ENCODE data around the gene RIT2.

The RIT2 gene

DNA sequence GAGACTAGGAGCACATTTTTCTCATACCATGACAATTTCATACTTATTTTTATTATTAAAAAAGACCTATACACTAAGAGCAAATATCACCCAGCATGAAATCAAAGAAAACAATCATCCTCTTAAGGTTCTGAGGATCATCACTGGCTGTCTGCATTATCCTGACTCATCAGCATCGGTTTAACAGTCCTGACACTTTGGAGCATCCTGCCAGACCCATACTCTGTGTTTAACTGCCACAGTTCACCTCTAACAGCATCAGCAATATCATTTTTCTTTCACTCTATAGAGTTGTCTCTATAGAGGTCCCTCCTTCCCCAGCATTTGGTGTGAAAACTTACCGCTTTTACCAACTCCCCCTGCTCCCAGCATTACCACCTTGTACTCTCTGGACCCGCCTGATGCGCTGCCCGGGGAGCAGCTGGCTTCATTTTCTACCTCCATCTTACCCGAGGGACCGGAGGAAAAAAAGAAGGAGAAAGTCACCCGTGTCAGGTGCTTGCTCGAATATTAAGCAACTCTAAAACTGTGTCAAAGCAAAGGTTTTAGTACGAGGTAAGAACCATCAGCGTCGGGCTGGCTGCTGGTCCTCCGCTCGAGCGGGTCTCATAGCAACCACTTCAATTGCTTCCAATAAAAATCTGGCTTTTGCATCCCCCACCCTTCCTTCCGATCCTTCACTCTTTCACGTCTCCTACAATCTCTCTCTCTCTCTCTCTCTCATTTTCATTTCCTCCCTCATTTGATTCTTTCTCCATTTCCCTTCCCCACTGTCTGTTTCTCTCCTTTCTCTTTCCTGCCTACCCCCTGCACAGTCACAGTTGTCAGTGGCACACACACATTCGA, at the start of gene RIT2:
RIT2 (minus strand) TSS at position 610 of the 846 bp plus-strand sequence.
- no peak for DNase-seq (ENCODE audit: low read depth in 2 of 3, low spot score in 1 of 3)

DNA sequence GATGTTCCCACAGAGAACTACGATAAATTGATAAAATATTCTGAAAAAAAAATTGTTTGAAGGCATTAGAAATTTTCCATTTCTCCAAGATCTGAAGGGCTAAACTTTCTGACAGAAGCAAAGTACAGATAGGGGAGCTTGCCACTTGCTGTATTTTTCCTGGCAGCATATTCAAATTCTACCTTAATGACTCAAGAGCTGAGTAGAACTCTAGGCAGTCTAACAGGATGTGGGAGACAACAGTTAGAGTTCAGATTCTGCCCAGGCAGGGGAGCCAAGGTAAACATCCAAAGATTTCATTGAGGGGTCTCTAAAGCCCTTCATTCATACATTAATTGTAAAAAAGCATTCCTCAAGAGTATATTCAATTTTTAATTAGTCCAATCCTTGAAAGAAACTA, 46.0 kb upstream of the RIT2 start:
- DNase-seq (ENCODE audit: low read depth in 2 of 3, low spot score in 1 of 3), result no peak

GRCh38 chr18:43160509-43160908, 45.0 kb upstream of the RIT2 start:
- no peak for DNase-seq (ENCODE audit: low read depth in 2 of 3, low spot score in 1 of 3)

DNA sequence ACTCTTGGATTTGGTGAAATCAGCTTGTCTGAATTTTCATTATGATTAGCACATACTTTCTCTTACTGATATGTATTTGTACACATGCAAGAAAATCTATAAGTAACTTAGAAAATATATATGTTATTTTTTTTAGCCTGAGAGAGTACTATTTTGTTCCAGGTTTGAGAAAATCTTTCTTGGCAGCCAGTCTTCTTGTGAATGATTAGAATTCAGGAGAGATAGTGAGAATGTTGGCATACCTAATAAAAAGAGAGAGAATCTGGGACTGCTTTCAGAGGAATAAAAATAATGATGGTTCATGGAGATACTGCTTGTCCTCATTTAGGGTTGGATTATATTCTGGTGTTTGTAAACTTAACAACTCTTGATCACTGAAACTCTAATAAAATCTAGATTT, 44.4 kb upstream of the RIT2 start:
- DNase-seq (ENCODE audit: low read depth in 2 of 3, low spot score in 1 of 3), result no peak

GRCh38 chr18:43159086-43159770, 43.7 kb upstream of the RIT2 start:
- DNase-seq (ENCODE audit: low read depth in 2 of 3, low spot score in 1 of 3), result no peak

DNA sequence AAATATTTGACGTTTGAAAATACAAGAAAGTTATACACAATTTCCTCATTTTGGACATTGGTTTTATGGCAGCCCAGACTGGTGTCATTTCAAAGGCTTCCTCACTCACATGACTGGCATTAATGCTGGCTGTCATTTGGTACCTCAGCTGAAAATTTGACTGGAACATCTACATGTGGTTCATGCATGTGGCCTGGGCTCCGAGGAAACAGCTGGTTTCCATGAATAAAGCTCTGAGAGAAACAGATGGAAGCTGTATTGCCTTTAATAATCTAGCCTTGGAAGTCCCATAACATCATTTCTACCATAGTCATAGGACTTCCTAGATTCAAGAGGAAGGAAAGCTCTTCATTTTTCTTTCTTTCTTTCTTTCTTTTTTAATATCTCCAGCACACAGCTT, 42.9 kb upstream of the RIT2 start:
- DNase-seq (ENCODE audit: low read depth in 2 of 3, low spot score in 1 of 3), result no peak

GRCh38 chr18:43155842-43156241, 40.4 kb upstream of the RIT2 start:
- no peak for DNase-seq (ENCODE audit: low read depth in 2 of 3, low spot score in 1 of 3)

DNA sequence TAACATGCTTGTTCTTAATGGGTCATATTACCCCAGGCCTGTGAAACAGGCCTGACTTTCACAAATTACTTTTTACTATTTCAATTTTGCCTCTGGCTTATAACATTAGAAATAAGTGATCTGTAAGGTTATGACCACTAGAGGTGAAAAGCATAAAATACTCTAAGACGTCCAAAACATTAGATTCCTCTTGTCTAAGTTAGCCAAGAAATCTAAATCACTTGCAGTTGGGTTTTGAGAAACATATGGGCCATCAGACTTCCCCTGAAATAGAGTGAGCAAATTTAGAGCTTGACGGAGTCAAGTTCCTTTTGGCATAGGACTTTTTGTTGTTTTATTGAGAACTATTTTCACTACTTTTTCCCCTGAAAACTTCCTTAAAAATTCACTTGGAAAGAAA, 32.7 kb upstream of the RIT2 start:
- DNase-seq (ENCODE audit: low read depth in 2 of 3, low spot score in 1 of 3), result no peak

GRCh38 chr18:43141208-43141607, 25.7 kb upstream of the RIT2 start:
- no peak for DNase-seq (ENCODE audit: low read depth in 2 of 3, low spot score in 1 of 3)

GRCh38 chr18:43139288-43139946, 23.9 kb upstream of the RIT2 start:
- DNase-seq (ENCODE audit: low read depth in 2 of 3, low spot score in 1 of 3), result no peak

GRCh38 chr18:43134876-43135275, 19.4 kb upstream of the RIT2 start:
- DNase-seq (ENCODE audit: low read depth in 2 of 3, low spot score in 1 of 3), result no peak

DNA sequence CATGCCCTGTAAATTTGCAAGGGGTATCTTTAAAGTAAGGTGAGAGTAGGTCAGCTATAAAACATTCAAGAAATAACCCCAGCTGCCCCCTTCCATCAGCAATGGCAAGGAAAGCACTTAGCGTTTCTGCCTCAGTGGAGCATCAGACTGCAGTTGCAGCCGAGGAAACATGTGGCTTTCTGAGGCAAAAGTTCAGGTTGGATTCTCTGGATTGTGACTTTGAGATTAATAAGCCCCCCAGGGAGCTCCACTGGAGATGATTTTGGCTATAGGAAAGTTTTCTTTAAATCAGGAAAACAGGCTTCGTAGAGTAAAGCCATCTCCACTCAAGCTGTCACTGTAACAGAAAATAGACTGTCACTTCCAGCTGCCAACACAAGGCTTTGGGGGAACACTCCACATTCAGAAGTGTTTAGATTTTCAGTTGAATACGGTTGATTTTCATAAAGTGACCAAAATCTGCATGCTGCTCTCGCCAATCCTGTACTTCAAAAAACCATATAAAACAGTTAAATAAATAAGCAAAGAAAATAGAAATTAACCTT, 15.3 kb upstream of the RIT2 start:
- no peak for DNase-seq (ENCODE audit: low read depth in 2 of 3, low spot score in 1 of 3)

DNA sequence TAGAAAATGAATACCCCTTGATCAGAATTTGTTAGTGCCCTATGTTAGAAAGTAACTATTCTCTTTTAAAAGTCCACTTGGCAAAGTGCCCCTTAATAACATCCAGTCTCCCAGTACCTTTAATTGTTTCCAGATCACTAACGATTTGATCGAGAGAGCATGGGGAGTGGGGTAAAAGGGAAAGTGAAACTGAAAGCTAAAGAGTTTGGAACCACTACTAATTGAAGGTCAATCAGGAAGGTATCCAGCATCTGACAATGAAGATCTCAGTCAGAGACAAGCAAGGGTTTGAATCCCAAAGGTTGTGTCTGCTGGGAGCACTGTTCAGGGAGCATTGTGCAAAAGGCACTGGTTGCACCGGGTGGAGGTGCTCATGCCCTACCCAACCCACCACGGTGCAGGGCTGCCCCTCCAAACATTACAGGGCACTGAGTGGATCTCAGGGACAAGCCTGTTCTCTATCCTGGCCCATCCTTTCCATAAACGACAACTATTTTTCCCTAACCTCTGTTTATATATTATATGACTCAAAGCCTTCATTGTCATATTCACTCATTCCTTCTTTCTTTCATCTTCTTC, 14.6 kb upstream of the RIT2 start:
- no peak for DNase-seq (ENCODE audit: low read depth in 2 of 3, low spot score in 1 of 3)

DNA sequence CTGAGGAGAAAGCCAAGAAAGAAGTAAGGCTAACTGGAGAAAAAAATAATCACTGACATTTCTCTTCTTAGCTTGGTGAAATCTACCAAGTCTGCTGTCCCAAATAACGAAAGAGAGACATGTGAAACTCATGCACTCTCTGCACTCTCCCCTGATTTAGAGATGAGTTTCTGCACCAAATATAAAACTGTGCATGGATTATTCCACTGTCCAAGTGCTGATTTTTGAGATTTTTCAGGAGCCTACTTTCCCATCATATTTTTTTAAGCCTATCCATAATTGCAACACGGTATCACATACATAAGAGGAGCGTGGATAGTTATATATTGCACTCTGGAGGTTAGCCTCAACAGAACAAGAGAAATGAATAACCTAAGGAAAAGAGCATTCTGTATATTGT, 10.0 kb upstream of the RIT2 start:
- DNase-seq (ENCODE audit: low read depth in 2 of 3, low spot score in 1 of 3), result no peak

- no peak for DNase-seq (ENCODE audit: low read depth in 2 of 3, low spot score in 1 of 3)
Observed at GRCh38 chr18:43122955-43123354, 7.5 kb upstream of the RIT2 start.

DNA sequence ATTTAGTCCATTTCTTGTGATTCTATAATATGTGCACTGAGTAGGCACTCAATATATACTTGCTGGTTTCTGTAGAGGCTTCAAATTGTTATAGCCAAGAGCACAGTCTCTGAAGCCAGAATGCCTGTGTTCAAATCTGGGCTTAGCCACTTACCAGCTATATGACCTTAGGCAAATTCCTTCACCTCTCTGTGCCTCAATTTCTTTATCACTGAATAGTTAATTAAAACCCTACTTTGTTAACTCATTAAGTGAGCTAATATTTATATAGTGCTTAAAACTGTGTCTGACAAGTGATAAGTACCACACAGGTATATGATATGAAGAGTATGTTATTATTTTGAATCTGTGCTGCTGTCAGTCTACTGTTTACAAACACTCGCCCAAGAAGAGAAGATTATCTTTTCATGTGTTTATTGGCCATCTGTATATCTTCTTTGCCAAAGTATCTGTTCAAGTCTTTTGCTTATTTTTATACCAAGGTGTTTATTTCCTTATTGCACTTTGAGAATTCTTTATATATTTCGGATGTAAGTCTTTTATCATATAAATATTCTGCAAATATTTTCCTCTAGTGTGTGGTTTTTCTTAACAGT, 1.3 kb upstream of the RIT2 start:
- no peak for DNase-seq (ENCODE audit: low read depth in 2 of 3, low spot score in 1 of 3)

GRCh38 chr18:43113220-43113895, 2.1 kb downstream of the RIT2 start:
- no peak for DNase-seq (ENCODE audit: low read depth in 2 of 3, low spot score in 1 of 3)

DNA sequence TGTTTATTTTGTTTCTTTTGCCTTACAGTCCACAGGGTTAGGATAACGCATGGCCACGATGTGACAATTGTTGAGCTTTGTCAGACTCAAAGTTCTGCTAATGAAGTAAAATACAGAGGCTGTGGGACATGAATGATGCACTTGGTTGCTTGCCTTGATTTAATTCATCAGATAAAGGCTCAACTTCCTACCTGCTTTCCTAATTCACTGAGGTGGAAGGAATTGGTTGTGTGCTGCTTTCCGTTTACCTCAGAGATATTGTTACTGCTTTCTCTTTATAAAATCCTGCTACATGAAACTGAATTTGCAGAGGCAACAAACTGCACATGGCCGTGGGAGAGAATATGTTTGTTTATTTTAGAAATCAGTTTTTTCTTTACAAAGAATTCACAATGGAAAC, 6.6 kb downstream of the RIT2 start:
- DNase-seq (ENCODE audit: low read depth in 2 of 3, low spot score in 1 of 3), result no peak

DNA sequence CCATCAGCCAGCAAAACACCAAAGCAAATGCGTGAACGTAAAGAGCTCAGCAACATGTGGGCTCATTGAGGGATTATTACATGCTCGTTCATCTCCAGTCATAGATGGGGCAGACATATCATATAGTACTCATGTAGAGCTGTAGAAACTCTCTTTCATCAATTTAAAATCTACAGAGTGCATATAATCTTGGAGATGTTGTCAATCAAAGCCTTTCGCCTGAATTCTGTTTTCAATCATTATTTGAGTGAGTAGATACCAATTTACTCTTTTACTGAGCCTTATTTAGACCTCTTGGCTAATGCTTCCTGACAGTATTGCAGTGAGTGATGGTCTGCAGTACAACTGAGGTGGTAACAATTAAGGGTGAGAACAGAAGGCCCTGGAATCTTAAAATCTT, 7.0 kb downstream of the RIT2 start:
- DNase-seq (ENCODE audit: low read depth in 2 of 3, low spot score in 1 of 3), result no peak

GRCh38 chr18:43093646-43094045, 21.8 kb downstream of the RIT2 start:
- no peak for DNase-seq (ENCODE audit: low read depth in 2 of 3, low spot score in 1 of 3)

- no peak for DNase-seq (ENCODE audit: low read depth in 2 of 3, low spot score in 1 of 3)
Observed at GRCh38 chr18:43092539-43092938, 22.9 kb downstream of the RIT2 start.

All from stimulated activated CD4-positive, alpha-beta T cell treated with anti-CD3 and anti-CD28 coated beads, Interleukin-12 subunit alpha, Interleukin-12 subunit beta, amount 100 ng/mL, for 48 hours (primary cell).